ENCODE data around the gene RASGRP1.
A peak's percentile ranks its signal among the peaks of the same experiment; 100 is the strongest.

RASGRP1 gene

DNA sequence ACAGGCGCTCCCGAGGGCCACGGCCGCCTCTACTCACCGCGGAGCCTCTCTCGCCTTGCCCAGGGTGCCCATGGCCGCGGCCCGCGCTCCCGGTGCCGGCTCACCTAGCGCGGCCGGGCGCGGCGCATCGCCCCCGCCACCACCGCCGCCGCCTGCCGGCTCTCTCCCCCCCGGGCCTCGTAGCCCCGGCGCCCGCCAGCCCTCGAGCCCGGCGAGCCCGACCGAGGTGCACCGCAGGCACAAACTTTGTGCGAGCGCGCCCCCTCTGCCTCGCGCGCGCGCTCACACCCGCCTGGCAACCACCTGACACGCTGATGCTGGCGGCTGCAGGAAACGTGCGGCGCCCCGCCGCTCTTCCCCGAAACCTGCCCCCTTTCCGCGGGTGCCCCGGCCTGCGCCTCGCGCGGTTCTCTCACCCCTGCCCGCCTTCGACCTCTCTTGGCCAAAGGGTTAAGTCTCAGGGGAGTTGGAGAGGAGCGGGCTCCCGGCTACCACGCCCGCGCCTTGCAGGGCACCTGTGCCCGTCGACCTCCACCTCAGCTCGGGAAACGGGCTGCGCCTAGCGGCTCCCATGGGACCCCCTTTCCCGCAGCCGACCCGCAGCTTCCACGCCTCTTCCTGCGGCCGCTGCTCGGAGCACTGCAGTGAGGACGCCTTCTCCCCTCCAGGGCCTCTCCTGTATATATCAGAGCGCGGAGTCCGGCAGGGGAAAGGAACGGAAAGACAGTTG is at the start of gene RASGRP1:
RASGRP1 (minus strand) TSS at position 258 of the 730 bp plus-strand sequence; CDS start at position 72, 186 bp downstream.
- peak; percentile 79 for ATAC-seq
- H3K4me1 Mint-ChIP-seq, result peaks cover 50% of the 10 kb centered on the region

DNA sequence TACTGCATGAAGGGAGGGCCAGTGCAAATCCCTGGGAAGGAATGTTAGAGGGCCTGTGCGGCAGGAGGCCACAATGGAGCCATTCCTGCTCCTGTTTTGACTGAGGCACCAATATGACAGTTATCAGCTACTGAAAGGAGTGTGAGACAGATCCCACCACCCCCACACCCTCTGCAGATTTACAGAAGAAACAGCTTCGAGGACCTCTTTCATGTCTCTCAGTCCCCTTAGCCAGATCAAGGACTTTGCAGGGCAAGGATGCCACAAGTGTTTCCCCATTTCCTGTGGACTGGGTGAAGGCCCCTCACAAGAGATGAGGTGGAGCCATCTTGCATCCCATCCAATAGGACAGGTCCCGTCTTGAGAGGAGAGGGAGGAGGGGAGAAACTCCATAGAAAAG is 48.5 kb upstream of the RASGRP1 start:
- DNase-seq (no peak), ATAC-seq (no peak)
- no peak overlapping the region for H3K4me3 Mint-ChIP-seq
- peaks cover 56% of the 10 kb centered on the region for H3K4me1 Mint-ChIP-seq
- H3K27me3 Mint-ChIP-seq, result no peaks in the 10 kb centered on the region
- H3K27ac Mint-ChIP-seq, result peak overlapping the region in 1 of 2 donors; percentile 85
- H3K9me3 Mint-ChIP-seq, result no peaks in the 10 kb centered on the region

More for the DNA sequence above, at the start of gene RASGRP1:
- H3K27me3 Mint-ChIP-seq, result no peaks in the 10 kb centered on the region
- peaks cover 0 to 7% of the 10 kb centered on the region in 2 donors for H3K9me3 Mint-ChIP-seq
- H3K4me3 Mint-ChIP-seq, result peak within 1 kb of the TSS; percentile 86 to 95
- peak within 1 kb of the TSS; percentile 97 to 98 for H3K27ac Mint-ChIP-seq
- DNase-seq, result peak; percentile 87 to 90

DNA sequence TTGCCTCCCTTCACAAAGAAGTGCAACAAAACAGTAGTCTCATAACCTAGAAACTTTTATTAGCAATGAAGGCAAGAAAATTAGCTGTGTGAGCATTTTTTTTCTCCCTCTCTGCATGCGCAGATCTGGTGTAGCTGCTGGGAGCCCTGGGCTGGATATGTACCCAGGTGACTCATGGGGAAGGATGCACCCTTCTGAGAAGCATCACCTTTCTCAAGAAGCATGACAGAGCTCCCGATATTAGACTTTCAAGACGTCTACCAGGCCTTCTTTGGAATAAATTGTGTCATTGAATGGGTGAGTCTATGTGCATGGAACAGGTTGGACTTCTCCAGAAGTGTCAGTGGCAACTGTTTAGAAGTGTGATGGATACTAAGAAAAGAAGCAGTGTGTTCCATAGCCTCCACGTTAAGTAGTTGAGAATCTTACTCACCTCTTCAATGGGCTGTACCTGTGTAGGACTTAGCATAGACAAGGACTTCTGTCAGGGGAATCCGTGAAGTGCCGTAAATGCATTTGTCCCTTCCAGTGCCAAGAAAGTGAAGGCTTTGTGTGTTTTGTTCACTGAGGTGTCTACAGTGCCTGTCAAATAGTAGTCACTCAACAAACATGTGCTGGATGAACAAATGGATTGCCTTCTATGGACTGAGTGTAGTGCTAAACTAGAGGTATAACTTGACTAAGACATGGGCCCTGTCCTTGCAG is 47.7 kb upstream of the RASGRP1 start:
- DNase-seq, result no peak
- H3K27me3 Mint-ChIP-seq, result no peaks in the 10 kb centered on the region
- peak overlapping the region; percentile 58 to 70 for H3K4me3 Mint-ChIP-seq
- no peaks in the 10 kb centered on the region for H3K9me3 Mint-ChIP-seq
- peak; percentile 57 for ATAC-seq
- peaks cover 56% of the 10 kb centered on the region for H3K4me1 Mint-ChIP-seq
- peak overlapping the region; percentile 85 to 89 for H3K27ac Mint-ChIP-seq

DNA sequence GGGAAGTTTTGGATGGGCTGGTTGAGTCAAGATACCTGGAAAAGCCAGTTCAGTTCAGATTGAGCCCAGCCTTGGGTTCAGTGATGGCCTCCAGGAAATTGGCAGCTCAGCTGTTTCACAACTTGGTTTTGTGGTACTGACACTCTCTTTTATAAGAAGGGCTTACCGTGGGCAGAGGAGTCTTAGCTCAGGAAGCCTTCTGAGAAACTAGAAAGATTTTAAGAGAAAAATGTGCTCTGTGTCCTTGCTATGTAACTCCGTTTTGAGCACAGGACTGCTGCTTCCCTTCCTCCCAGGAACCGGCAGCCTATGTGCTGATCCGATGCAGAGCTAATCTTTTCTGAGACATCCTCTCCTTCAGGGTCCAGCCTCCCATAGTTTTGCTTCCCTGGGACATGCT is 46.6 kb upstream of the RASGRP1 start:
- H3K4me3 Mint-ChIP-seq, result peak overlapping the region; percentile 58 to 70
- peak overlapping the region; percentile 68 to 89 for H3K27ac Mint-ChIP-seq
- H3K4me1 Mint-ChIP-seq, result peaks cover 56% of the 10 kb centered on the region
- no peaks in the 10 kb centered on the region for H3K9me3 Mint-ChIP-seq
- ATAC-seq (peak; percentile 93), DNase-seq (peak in 1 of 2 donors; percentile 55)
- no peaks in the 10 kb centered on the region for H3K27me3 Mint-ChIP-seq

DNA sequence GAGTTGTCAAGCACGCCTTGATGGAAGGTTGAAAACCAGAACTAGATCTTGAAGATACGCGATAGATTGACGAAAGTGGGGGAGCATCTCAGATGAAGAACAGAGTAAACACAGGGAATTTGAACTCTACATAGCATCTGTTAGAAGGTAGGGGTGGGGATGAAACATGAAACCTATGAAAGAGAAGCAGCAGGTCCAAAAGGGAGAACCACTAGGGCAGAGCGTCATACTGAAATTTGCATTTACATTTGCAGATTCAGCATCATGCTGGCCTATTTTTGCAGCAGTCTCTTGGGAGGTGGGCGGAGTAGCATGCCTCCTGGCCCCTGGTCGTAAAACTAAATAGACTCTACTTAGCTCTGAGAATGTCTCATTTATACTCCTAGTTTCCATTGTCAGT is 46.1 kb upstream of the RASGRP1 start:
- ATAC-seq (peak; percentile 77), DNase-seq (peak in 1 of 2 donors; percentile 44)
- Mint-ChIP-seq H3K27ac (peak overlapping the region in 1 of 2 donors; percentile 89), H3K27me3 (no peaks in the 10 kb centered on the region), H3K4me3 (peak overlapping the region; percentile 5 to 70), H3K9me3 (no peaks in the 10 kb centered on the region), H3K4me1 (peaks cover 56% of the 10 kb centered on the region)

DNA sequence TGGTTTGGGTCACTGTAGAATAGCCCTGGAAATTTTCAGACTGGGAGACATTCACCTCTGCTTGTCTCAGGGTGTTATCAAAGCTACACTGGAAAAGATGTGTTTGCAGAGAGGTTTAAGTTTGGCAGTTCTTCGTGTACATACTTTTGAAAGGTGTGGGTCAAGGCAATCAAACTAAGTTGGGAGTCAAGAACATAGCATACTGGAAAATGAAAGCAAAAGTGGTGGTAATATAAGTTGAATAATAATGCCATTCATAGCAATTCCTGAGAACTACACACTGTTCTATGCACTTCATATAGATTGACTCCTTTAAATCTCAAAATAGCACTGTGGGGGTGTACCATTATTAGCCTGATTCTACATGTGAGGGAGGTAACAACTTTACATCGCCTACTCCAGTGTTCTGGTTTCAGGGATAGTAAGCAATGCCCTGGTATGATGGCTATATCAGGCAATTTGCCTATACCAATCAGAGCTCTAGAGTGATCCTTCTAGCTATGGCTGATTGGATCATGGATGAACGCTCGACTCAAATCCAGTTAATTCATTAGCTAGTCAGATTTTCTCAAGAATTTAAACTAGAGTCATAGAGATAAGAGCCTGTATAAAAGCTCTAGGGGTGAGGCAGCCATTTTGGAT is 44.6 kb upstream of the RASGRP1 start:
- no peak overlapping the region for H3K27ac Mint-ChIP-seq
- no peak for DNase-seq
- ATAC-seq, result no peak
- H3K27me3 Mint-ChIP-seq, result no peaks in the 10 kb centered on the region
- H3K4me1 Mint-ChIP-seq, result peaks cover 62% of the 10 kb centered on the region
- no peak overlapping the region for H3K4me3 Mint-ChIP-seq
- no peaks in the 10 kb centered on the region for H3K9me3 Mint-ChIP-seq

DNA sequence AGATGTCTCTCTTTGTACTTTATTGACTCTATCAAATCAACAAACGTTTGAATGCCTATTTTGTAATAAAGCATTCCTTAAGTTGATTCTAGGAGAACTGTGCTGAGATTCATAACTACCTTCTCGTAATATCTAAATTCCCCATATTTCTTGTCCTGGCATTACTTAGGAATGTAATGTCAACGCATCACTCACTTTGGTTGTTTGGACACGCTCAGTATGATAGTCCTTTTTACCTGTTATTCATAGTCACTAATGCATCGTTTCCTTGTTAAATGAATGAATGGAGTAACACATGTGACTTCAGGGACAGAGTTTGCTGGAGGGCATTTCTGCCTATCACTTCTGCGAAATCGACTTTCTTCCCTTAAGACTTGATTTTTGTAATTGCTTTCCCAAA is 44.1 kb upstream of the RASGRP1 start:
- Mint-ChIP-seq H3K4me1 (peaks cover 62% of the 10 kb centered on the region), H3K27me3 (no peaks in the 10 kb centered on the region), H3K9me3 (no peaks in the 10 kb centered on the region), H3K27ac (no peak overlapping the region), H3K4me3 (no peak overlapping the region)
- ATAC-seq (no peak), DNase-seq (no peak)

DNA sequence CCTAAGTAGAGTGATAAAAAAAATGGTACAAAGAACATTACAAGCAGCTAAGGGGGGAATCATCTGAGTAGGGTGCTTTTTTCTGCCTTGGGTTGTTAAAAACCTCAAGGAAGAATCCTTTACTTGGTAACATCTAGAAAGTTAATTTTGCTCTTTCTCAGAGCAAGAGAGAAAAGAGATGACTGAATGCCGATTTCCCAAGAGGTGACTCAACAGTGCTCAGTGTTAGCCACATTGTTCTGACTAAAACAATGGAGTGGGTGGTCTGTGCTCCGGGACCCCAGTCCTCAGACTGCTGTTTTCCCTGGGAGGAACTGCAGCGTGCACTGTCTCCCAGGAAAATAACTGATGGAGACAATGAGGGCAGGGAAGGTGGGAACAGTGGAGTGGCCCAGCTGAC is 41.1 kb upstream of the RASGRP1 start:
- H3K27me3 Mint-ChIP-seq, result no peaks in the 10 kb centered on the region
- H3K4me1 Mint-ChIP-seq, result peaks cover 33% of the 10 kb centered on the region
- DNase-seq, result no peak
- no peak overlapping the region for H3K27ac Mint-ChIP-seq
- H3K9me3 Mint-ChIP-seq, result no peaks in the 10 kb centered on the region
- ATAC-seq, result no peak
- no peak overlapping the region for H3K4me3 Mint-ChIP-seq

DNA sequence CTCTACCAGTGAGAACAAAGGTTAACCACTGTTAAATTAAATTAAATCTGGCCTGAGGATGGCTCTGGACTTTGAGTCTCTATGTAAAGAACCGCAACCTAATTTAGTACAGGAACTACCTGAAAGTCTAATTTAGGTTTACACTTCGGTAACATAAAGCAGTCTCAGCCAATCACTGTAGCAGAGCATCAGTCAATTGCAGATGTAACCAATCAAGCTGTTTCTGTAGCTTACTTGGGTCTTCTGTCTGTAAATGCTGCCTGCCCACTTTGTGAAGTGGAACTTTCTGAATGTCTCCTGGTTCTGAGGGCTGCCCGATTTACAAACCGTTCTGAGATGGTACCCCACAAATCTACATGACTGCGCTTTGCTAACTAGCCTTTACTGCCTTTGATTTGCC is 39.1 kb upstream of the RASGRP1 start:
- no peaks in the 10 kb centered on the region for H3K9me3 Mint-ChIP-seq
- peaks cover 13% of the 10 kb centered on the region for H3K4me1 Mint-ChIP-seq
- H3K27ac Mint-ChIP-seq, result no peak overlapping the region
- ATAC-seq, result no peak
- H3K27me3 Mint-ChIP-seq, result no peaks in the 10 kb centered on the region
- H3K4me3 Mint-ChIP-seq, result no peak overlapping the region
- DNase-seq, result no peak

DNA sequence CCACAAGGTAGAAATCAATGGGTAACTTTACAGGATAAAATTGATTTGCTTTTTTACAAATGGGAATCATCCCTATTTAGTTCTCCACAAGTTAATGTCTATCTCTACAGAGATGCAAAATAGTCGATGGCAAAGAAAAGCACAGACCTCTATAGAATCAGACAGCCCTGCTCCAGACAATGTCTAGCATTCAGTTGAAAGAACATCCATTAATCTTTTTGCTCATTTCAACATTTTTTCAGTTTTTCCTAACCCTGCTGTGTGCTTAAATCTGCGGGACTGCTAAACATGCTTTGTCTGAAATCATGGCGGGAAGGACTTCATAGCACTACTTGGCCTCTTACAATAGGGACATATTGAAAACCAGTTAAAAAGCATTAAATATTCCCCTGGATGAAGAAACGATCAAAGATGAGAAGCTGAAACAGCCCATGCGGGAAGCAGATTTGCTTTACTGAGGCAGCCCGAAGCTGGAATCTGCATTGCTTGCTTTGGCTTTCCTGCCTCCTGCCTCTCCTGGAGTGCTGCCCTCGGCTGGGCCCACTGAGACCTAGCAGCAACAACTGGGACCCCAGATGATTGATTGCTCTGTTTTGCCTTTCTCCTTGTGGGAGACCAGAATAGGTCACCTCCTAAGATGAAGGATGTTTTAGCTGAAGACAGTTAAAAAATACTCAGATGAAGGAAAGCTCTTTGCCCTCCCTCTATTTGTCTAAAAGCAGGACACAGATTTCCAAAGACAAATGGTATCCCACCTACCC is 38.5 kb upstream of the RASGRP1 start:
- DNase-seq (no peak), ATAC-seq (no peak)
- no peaks in the 10 kb centered on the region for H3K27me3 Mint-ChIP-seq
- no peak overlapping the region for H3K4me3 Mint-ChIP-seq
- peaks cover 7% of the 10 kb centered on the region for H3K4me1 Mint-ChIP-seq
- no peak overlapping the region for H3K27ac Mint-ChIP-seq
- no peaks in the 10 kb centered on the region for H3K9me3 Mint-ChIP-seq

DNA sequence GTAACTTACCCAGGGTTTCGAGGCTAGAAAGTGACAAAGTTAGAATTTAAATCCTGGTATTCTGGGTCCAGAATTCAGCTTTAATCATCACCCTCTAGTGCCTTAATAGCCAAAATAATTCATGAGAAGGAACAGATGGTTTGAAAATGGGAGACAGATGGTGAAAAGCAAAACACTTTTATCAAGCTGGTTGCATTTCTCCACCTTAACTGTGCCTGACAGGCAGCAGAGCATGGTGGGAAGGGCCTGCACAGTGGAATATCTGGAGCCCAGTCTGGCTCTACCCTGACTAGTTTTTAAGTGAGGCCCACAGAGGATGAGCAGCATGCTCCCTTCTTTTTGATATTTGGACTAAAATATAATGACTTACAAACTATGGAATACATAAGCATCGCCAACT is 35.6 kb upstream of the RASGRP1 start:
- Mint-ChIP-seq H3K4me1 (peaks cover 4% of the 10 kb centered on the region), H3K9me3 (no peaks in the 10 kb centered on the region), H3K27me3 (no peaks in the 10 kb centered on the region), H3K4me3 (no peak overlapping the region), H3K27ac (no peak overlapping the region)
- DNase-seq (no peak), ATAC-seq (no peak)

DNA sequence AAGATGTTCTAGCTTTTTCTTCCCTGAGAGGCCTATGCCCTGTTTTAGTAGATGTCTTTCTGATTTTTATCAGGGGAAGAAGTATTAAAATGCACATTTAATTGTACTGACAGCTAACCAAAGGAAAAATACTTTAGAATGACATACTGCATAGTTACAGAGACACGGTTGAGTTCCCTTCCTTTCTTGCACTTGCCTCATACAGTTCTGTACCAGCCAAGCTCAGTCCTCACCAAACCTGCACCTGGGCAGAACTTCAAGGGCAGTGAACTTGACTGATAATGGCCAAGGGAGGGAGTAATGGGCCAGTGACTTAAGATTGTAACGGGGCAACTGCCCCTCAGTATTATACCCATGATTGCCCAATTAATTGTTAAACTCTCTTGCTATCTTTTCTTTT is 34.1 kb upstream of the RASGRP1 start:
- ATAC-seq, result no peak
- Mint-ChIP-seq H3K27me3 (no peaks in the 10 kb centered on the region), H3K9me3 (no peaks in the 10 kb centered on the region), H3K4me3 (no peak overlapping the region), H3K4me1 (peaks cover 7% of the 10 kb centered on the region), H3K27ac (no peak overlapping the region)
- no peak for DNase-seq

DNA sequence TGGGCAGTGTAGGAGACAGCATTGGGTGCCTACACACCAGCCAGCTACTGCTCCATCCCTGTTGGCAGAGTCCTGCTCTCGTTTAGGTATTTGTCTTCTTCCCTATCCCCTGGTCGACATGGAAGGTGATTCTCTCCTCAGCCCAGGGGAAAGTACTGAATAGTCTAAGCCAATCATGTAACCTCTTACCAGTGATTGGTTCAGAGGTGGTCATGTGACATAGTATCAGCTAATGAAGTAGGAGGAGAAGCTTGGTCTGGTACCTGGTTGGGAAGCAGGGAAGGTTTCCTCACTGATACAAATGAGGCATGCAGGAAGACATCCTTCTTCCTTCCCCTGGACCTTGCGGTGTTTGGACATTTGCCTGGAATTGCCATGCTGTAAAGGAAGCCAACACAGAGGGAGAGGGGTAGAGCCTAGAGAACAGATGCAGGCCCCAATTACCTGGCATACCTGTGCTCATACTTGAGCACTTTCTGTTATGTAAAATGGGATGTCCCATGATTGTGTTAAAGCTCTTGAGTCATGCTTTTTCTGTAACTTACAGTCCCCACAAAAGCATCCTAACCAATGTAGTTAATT is 32.7 kb upstream of the RASGRP1 start:
- DNase-seq, result no peak
- Mint-ChIP-seq H3K27ac (no peak overlapping the region), H3K4me1 (peaks cover 11% of the 10 kb centered on the region), H3K27me3 (no peaks in the 10 kb centered on the region), H3K4me3 (no peak overlapping the region), H3K9me3 (no peaks in the 10 kb centered on the region)
- no peak for ATAC-seq

DNA sequence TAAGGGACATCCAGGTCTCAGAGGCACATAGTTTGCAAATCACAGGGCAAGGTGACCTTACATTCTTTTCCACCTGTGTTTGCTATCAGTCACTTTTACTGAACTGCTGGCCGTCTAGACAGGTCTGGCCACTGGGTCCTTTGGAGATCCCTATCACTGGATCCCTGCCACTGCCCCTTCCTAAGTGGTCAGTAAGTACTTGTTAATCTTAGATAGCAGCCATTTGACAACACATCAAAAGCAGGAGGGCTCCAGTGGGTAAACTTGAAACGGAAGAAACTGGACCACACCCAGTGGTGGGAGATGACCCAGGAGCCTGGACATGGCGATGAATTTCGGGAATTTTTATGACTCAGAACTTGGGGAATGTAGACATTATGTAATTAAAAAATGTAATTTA is 28.9 kb upstream of the RASGRP1 start:
- H3K27me3 Mint-ChIP-seq, result no peaks in the 10 kb centered on the region
- no peak for DNase-seq
- no peak overlapping the region for H3K4me3 Mint-ChIP-seq
- H3K4me1 Mint-ChIP-seq, result peaks cover 26% of the 10 kb centered on the region
- ATAC-seq, result no peak
- H3K9me3 Mint-ChIP-seq, result no peaks in the 10 kb centered on the region
- H3K27ac Mint-ChIP-seq, result no peak overlapping the region

DNA sequence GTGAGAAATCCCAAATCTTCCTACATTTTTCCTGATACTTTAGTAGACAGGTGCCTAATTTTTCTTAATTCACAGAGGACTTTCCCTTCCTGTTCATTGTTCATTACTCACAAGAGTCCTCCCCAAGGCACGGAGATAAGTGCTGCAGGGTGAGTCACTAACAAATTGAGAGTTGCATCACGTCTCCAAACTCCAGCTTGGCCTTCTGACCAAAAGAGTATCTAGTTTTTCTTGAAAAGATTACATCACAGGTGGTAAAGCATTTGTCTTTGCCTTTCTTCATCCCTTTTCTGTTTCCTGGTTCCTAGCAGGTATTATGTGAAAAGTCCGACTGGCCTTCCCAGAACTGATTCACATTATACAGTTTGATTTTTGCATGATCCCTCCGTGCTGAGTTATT is 24.9 kb upstream of the RASGRP1 start:
- H3K4me1 Mint-ChIP-seq, result peaks cover 44% of the 10 kb centered on the region
- H3K9me3 Mint-ChIP-seq, result peaks cover 6 to 7% of the 10 kb centered on the region in 2 donors
- ATAC-seq, result peak; percentile 85
- peak in 1 of 2 donors; percentile 28 for DNase-seq
- peak overlapping the region in 1 of 2 donors; percentile 20 for H3K4me3 Mint-ChIP-seq
- peak overlapping the region; percentile 10 to 44 for H3K27ac Mint-ChIP-seq
- H3K27me3 Mint-ChIP-seq, result no peaks in the 10 kb centered on the region
